ENCODE measurements around the gene S100A5.
A peak's percentile ranks its signal among the peaks of the same experiment; 100 is the strongest.
"Not testable (repeated sequence)": the region's sequence is repeated elsewhere in the genome, so short reads cannot be mapped to it uniquely, and the experiment has no call there.

Gene S100A5

GRCh38 chr1:153532181-153532580, 8.6 kb downstream of the S100A5 start:
- DNase-seq: peak; percentile 14

- no peak for DNase-seq
Observed at GRCh38 chr1:153531638-153532037, 9.1 kb downstream of the S100A5 start.

- no peak for DNase-seq
Observed at GRCh38 chr1:153527683-153528040, 13.1 kb downstream of the S100A5 start.

GRCh38 chr1:153527023-153527682, 13.6 kb downstream of the S100A5 start:
- no peak for DNase-seq

GRCh38 chr1:153526132-153526543, 14.6 kb downstream of the S100A5 start:
- DNase-seq: no peak

- no peak for DNase-seq
Observed at GRCh38 chr1:153525088-153525728, 15.5 kb downstream of the S100A5 start.

GRCh38 chr1:153522353-153523048, 18.2 kb downstream of the S100A5 start:
- not testable (repeated sequence) for DNase-seq

- not testable (repeated sequence) for DNase-seq
Observed at GRCh38 chr1:153521808-153522207, 18.9 kb downstream of the S100A5 start.

- no peak for DNase-seq
Observed at GRCh38 chr1:153520818-153521476, 19.8 kb downstream of the S100A5 start.

- DNase-seq: not testable (repeated sequence)
Observed at GRCh38 chr1:153520137-153520691, 20.5 kb downstream of the S100A5 start.

GRCh38 chr1:153519242-153519641, 21.5 kb downstream of the S100A5 start:
- DNase-seq: no peak

GRCh38 chr1:153515504-153516394, 25.0 kb downstream of the S100A5 start:
- no peak for DNase-seq

GRCh38 chr1:153513666-153514065, 27.1 kb downstream of the S100A5 start:
- no peak for DNase-seq

- no peak for DNase-seq
Observed at GRCh38 chr1:153513023-153513422, 27.7 kb downstream of the S100A5 start.

GRCh38 chr1:153510984-153511410, 29.7 kb downstream of the S100A5 start:
- DNase-seq: peak; percentile 74

GRCh38 chr1:153509729-153510354, 30.9 kb downstream of the S100A5 start:
- DNase-seq: peak; percentile 25

GRCh38 chr1:153509036-153509435, 31.7 kb downstream of the S100A5 start:
- DNase-seq: no peak

GRCh38 chr1:153507926-153508583, 32.7 kb downstream of the S100A5 start:
- DNase-seq: no peak

GRCh38 chr1:153506831-153507413, 33.8 kb downstream of the S100A5 start:
- DNase-seq: no peak

- DNase-seq: no peak
Observed at GRCh38 chr1:153506386-153506785, 34.3 kb downstream of the S100A5 start.

- no peak for DNase-seq
Observed at GRCh38 chr1:153505576-153505975, 35.2 kb downstream of the S100A5 start.
